DND-41 (cell line): Measurements from ENCODE around the gene CACNA2D3.

Source experiments
- ATAC-seq: fragments of 200-7000 bp; cut with Tn5 transposase; 3 replicates; pipeline ENCODE4 v1.9.1; 2021; ENCODE audit warnings: low read depth; ENCODE audit not compliant: insufficient read depth
- DNase-seq: peaks from one replicate; pipeline ENCODE4 v3.0.0-alpha.2; 2020
- H2AFZ ChIP-seq: 2 replicates; pipeline ENCODE4 v1.6.0; 2012; ENCODE audit warnings: low read depth, low read length
- H3K27ac ChIP-seq: 2 replicates; pipeline ENCODE4 v1.5.1; 2012; ENCODE audit warnings: low read length, inconsistent platforms
- H3K27me3 ChIP-seq: fragments of 200-600 bp; sonication (generic); 2 replicates; pipeline ENCODE4 v1.6.0; 2012; ENCODE audit warnings: low read length, mild to moderate bottlenecking, inconsistent platforms; ENCODE audit not compliant: insufficient read depth, poor library complexity
- H3K36me3 ChIP-seq: 2 replicates; pipeline ENCODE4 v1.5.1; 2012; ENCODE audit warnings: low read length, inconsistent platforms; ENCODE audit not compliant: insufficient read depth
- H3K4me1 ChIP-seq: 2 replicates; pipeline ENCODE4 v1.5.1; 2012; ENCODE audit warnings: mild to moderate bottlenecking, low read length; ENCODE audit not compliant: insufficient read depth
- H3K4me2 ChIP-seq: 2 replicates; pipeline ENCODE4 v1.6.0; 2012; ENCODE audit warnings: mild to moderate bottlenecking, moderate library complexity, low read length, inconsistent platforms; ENCODE audit not compliant: insufficient read depth
- H3K4me3 ChIP-seq, 2 experiments: fragments of 200-600 bp in 1 of 2; shearing (Covaris generic) in 1 of 2; 2 replicates each; pipeline ENCODE4 v1.5.1; 2012 to 2016; ENCODE audit warnings: inconsistent platforms in 2 of 2, low read length in 2 of 2, mild to moderate bottlenecking in 2 of 2, low read depth in 1 of 2, moderate library complexity in 1 of 2
- H3K79me2 ChIP-seq: 2 replicates; pipeline ENCODE4 v1.6.0; 2012; ENCODE audit warnings: low read length, inconsistent platforms; ENCODE audit not compliant: insufficient read depth
- H3K9ac ChIP-seq: 2 replicates; pipeline ENCODE4 v1.6.0; 2012; ENCODE audit warnings: low read depth, mild to moderate bottlenecking, inconsistent platforms, low read length, moderate library complexity
- H3K9me3 ChIP-seq: 2 replicates; pipeline ENCODE4 v1.5.1; 2012; ENCODE audit warnings: low read length, moderate library complexity, mild to moderate bottlenecking, inconsistent platforms; ENCODE audit not compliant: insufficient read depth, severe bottlenecking
- H4K20me1 ChIP-seq: 2 replicates; pipeline ENCODE4 v1.6.0; 2012; ENCODE audit warnings: low read length; ENCODE audit not compliant: insufficient read depth
- EZH2 ChIP-seq: IDR thresholded peaks from 3 replicates; pipeline ENCODE4 v1.6.1; 2012; ENCODE audit warnings: borderline replicate concordance, low read depth, mild to moderate bottlenecking, moderate library complexity, low read length, inconsistent platforms; ENCODE audit not compliant: severe bottlenecking
- TF ChIP-seq, protein P1 (sequence below): IDR thresholded peaks from 2 replicates; pipeline ENCODE4 v1.5.1; 2012; ENCODE audit warnings: borderline replicate concordance, low read length, moderate library complexity, mild to moderate bottlenecking; ENCODE audit not compliant: poor library complexity, severe bottlenecking; ENCODE audit errors: extremely low read depth

The CACNA2D3 gene

DNA sequence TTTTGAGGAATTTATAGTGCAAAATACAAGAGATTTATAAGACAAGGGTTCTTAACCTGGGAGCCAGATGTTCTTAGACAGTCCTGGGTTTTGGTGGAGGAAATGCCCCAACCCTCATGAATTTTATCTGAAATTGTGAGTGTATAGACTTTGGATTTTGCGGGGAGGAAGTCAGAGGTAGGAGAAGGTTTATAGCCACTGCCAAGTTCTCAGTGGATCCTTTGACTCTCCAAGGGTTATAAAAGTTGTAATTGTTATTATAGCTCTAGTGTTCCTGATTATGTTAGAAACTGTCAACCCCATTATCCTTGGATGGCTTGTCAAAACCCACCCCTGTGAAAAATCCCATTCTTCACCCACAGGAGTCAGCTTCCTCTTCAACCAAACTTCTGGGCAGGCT, 621.9 kb downstream of the CACNA2D3 start:
- Histone ChIP-seq H3K27ac (no peak overlapping the region), H3K79me2 (no peaks in the 10 kb centered on the region), H4K20me1 (no peaks in the 10 kb centered on the region), H3K27me3 (no peaks in the 10 kb centered on the region), H3K9ac (no peak overlapping the region), H3K4me3 (no peak overlapping the region), H2AFZ (no peak overlapping the region), H3K4me2 (no peak overlapping the region), H3K36me3 (no peaks in the 10 kb centered on the region), H3K4me1 (no peaks in the 10 kb centered on the region), H3K9me3 (no peaks in the 10 kb centered on the region)
- TF ChIP-seq, protein P1, sequence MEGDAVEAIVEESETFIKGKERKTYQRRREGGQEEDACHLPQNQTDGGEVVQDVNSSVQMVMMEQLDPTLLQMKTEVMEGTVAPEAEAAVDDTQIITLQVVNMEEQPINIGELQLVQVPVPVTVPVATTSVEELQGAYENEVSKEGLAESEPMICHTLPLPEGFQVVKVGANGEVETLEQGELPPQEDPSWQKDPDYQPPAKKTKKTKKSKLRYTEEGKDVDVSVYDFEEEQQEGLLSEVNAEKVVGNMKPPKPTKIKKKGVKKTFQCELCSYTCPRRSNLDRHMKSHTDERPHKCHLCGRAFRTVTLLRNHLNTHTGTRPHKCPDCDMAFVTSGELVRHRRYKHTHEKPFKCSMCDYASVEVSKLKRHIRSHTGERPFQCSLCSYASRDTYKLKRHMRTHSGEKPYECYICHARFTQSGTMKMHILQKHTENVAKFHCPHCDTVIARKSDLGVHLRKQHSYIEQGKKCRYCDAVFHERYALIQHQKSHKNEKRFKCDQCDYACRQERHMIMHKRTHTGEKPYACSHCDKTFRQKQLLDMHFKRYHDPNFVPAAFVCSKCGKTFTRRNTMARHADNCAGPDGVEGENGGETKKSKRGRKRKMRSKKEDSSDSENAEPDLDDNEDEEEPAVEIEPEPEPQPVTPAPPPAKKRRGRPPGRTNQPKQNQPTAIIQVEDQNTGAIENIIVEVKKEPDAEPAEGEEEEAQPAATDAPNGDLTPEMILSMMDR = no peak
- no peak for TF ChIP-seq EZH2
- ATAC-seq (no peak), DNase-seq (no peak)

DNA sequence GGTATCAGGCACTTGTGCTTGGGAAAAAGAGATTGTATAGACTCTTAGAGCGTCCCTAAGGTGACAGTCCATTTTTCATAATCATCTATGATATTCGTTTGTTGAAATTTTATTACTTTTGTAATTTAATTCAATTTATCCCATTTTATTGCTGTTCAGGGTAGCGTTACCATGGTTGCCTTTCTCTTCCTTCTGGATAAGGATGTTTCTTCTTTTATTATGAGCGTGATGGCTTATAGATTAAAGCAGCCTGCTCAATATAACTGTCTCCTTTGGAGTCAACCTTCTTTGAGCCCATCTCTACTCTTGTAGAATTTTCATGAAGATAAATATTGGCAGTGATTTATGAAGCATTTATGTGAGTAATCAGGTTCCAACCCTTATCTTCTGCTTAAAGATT, 623.5 kb downstream of the CACNA2D3 start:
- no peak overlapping the region for H3K9ac ChIP-seq
- no peak overlapping the region for H3K4me2 ChIP-seq
- H3K4me3 ChIP-seq = no peak overlapping the region
- H3K9me3 ChIP-seq = no peaks in the 10 kb centered on the region
- H3K36me3 ChIP-seq = no peaks in the 10 kb centered on the region
- TF ChIP-seq, protein P1 = no peak
- no peak for TF ChIP-seq EZH2
- no peaks in the 10 kb centered on the region for H3K27me3 ChIP-seq
- H3K79me2 ChIP-seq = no peaks in the 10 kb centered on the region
- no peaks in the 10 kb centered on the region for H3K4me1 ChIP-seq
- H3K27ac ChIP-seq = no peak overlapping the region
- H4K20me1 ChIP-seq = no peaks in the 10 kb centered on the region
- no peak for ATAC-seq
- DNase-seq = no peak
- H2AFZ ChIP-seq = no peak overlapping the region

DNA sequence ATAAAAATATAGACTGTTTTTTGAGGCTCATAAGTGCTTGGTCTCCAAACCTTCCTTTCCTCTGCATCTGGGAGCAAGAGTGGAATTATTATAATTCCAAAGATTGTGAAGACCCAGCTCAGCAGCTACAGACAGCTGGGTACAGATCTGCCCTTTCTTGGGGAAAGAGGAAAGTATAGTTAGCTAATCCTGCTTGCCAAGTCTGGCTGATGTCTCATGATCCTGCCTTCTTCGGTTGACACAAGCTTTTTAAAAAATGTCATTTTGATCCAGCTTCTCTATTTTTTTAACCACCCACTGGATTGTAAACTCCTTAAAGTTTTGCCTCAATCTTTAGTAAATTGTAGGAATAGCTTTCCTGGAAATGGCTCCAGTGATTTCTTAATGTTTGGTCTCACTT, 624.4 kb downstream of the CACNA2D3 start:
- Histone ChIP-seq H3K4me2 (no peak overlapping the region), H2AFZ (no peak overlapping the region), H3K27me3 (no peaks in the 10 kb centered on the region), H4K20me1 (no peaks in the 10 kb centered on the region), H3K9ac (no peak overlapping the region), H3K4me1 (no peaks in the 10 kb centered on the region), H3K27ac (no peak overlapping the region), H3K4me3 (no peak overlapping the region), H3K79me2 (no peaks in the 10 kb centered on the region), H3K9me3 (no peaks in the 10 kb centered on the region), H3K36me3 (no peaks in the 10 kb centered on the region)
- TF ChIP-seq EZH2 = no peak
- TF ChIP-seq, protein P1 = no peak
- ATAC-seq (no peak), DNase-seq (no peak)

DNA sequence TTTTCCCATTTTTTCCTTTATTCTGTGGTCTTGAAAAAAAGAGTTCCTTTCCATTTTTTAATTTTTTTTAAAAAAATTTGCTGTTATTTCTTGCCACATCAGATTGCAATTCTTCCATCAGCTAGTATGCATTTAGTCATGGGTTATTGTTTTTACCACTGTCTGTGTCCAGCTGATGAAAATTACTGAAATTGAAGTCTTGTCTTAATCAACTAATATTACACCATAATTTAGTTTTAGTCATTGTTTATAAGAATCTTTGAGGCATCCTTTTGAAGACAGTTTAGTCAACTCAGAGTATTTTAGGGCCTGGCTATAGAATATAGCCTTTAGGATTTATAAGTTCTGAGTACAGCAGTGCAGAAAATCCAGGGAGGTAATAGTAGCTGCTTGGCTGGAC, 633.4 kb downstream of the CACNA2D3 start:
- Histone ChIP-seq H3K9me3 (no peaks in the 10 kb centered on the region), H3K27ac (no peak overlapping the region), H3K4me2 (no peak overlapping the region), H3K4me3 (no peak overlapping the region), H3K9ac (no peak overlapping the region), H3K4me1 (no peaks in the 10 kb centered on the region), H3K36me3 (no peaks in the 10 kb centered on the region), H2AFZ (no peak overlapping the region), H3K79me2 (no peaks in the 10 kb centered on the region), H4K20me1 (no peaks in the 10 kb centered on the region), H3K27me3 (peaks cover 5% of the 10 kb centered on the region)
- TF ChIP-seq, protein P1 = no peak
- no peak for TF ChIP-seq EZH2
- ATAC-seq = no peak
- no peak for DNase-seq
